Ovary (tissue), 3 donors: Measurements from ENCODE around the gene FBXO48.

ENCODE experiments used
- CTCF ChIP-seq, 3 donors: fragments of 450-650 bp in 2 of 3; fragments of 200-600 bp in 1 of 3; IDR thresholded peaks; one replicate each; pipeline versions ENCODE4 v1.5.1 to v1.8.0; 2016 to 2022; ENCODE audit warnings: antibody characterized with exemption in 3 of 3, mild to moderate bottlenecking in 1 of 3
- EP300 ChIP-seq: sonication (generic); formaldehyde crosslinking; IDR thresholded peaks from one replicate; pipeline ENCODE4 v1.6.1; 2017; ENCODE audit warnings: antibody characterized with exemption
- POLR2A ChIP-seq: fragments of 450-650 bp; IDR thresholded peaks from one replicate; pipeline ENCODE4 v1.6.1; 2017; ENCODE audit warnings: antibody characterized with exemption, mild to moderate bottlenecking, moderate library complexity
- donor health status: DM: no; HTN: no; CAD: no.

GRCh38 chr2:68425503-68425902 lies 41.6 kb downstream of the FBXO48 start:
- TF ChIP-seq CTCF (IDR thresholded peaks at IDR 0.05), result no peak
- no peak for TF ChIP-seq EP300
- no peak for TF ChIP-seq POLR2A
